Measurements from ENCODE around the gene TMEM106B.

Gene TMEM106B

GRCh38 chr7:12229046-12229445 lies 18.0 kb downstream of the TMEM106B start:
- DNase-seq = no peak

- no peak for DNase-seq
These were observed 20.0 kb downstream of the TMEM106B start for GRCh38 chr7:12231097-12231496.

GRCh38 chr7:12233175-12233574 lies 22.1 kb downstream of the TMEM106B start:
- no peak for DNase-seq

GRCh38 chr7:12234334-12234865 lies 23.3 kb downstream of the TMEM106B start:
- no peak for DNase-seq

GRCh38 chr7:12235970-12236369 lies 24.9 kb downstream of the TMEM106B start:
- no peak for DNase-seq

- DNase-seq = no peak
These were observed 25.9 kb downstream of the TMEM106B start for GRCh38 chr7:12237007-12237406.

DNA sequence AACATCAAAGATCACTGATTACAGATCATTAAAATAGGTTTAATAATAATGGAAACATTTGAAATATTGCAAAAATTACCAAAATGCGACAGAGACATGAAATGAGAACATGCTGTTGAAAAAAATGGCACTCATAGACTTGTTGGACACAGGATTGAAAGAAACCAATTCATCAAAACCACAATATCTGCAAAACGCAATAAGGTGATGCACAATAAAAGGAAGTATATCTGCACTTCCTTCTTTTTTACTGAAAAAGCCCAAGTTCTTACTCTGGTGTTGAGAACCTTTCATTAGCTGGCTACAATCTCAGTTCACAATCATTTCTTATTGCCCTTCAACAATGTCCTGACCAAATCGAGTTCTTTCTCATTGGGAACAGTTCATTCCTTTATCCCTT lies 28.7 kb downstream of the TMEM106B start:
- no peak for DNase-seq

DNA sequence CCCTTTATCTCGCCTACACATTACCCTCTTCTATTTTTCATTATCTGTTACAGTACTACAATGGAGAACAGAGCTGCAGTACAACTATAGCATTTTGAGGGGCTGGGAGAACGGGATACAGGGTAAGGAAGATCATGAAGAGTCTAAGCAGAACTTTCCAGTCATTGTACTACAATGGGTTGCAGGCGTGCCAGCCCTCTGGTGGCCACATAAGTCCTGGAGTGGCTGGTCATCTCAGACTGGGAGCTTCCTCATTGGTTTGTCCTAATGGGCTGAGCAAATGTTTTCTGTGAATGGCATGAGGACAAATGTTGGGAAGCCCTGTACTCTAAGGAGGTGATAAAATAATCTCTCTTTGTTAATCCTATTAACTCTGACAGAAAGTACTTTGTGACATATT lies 33.0 kb downstream of the TMEM106B start:
- DNase-seq = no peak

GRCh38 chr7:12244694-12245093 lies 33.6 kb downstream of the TMEM106B start:
- no peak for DNase-seq

DNA sequence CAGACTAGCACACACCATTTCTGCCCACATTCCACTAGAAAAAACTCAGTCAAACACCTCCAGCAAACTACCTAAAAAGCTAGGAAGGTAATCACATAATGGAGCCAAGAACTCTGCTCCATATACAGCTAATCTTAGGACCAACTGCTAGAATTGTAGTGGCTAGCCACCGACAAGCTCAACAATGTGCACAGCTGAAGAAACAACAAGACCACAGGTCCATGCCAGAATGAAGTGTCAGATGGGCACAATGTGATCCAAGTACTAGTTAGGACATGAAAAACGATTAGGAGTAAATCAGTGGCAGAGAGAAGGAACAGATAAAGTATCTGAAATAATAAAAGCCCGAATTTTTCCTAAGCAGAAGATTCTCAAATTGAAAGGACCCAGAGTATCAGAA lies 38.6 kb downstream of the TMEM106B start:
- no peak for DNase-seq

GRCh38 chr7:12250232-12250631 lies 39.1 kb downstream of the TMEM106B start:
- DNase-seq = no peak

DNA sequence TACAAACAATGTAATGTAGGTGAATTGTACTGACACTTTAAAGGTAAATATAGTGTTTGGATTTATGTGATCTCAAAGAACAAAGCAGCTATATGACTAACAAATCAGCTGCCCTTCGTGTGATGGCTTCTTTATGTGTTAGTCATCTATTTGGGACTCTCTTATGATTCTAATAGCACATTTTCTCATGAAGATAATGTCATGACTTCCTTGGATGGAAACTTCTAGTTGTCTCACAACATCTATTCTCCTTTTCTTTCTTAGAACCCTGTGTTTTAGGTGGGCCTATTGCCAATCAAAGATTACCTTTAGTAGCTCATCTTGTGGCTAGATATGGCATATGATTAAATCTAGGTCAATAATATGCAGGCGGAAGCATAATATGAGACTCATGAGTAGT lies 45.0 kb downstream of the TMEM106B start:
- no peak for DNase-seq

GRCh38 chr7:12257582-12257981 lies 46.5 kb downstream of the TMEM106B start:
- no peak for DNase-seq

- DNase-seq = no peak
These were observed 47.0 kb downstream of the TMEM106B start for GRCh38 chr7:12258074-12258473.

GRCh38 chr7:12267542-12267941 lies 56.4 kb downstream of the TMEM106B start:
- no peak for DNase-seq

DNA sequence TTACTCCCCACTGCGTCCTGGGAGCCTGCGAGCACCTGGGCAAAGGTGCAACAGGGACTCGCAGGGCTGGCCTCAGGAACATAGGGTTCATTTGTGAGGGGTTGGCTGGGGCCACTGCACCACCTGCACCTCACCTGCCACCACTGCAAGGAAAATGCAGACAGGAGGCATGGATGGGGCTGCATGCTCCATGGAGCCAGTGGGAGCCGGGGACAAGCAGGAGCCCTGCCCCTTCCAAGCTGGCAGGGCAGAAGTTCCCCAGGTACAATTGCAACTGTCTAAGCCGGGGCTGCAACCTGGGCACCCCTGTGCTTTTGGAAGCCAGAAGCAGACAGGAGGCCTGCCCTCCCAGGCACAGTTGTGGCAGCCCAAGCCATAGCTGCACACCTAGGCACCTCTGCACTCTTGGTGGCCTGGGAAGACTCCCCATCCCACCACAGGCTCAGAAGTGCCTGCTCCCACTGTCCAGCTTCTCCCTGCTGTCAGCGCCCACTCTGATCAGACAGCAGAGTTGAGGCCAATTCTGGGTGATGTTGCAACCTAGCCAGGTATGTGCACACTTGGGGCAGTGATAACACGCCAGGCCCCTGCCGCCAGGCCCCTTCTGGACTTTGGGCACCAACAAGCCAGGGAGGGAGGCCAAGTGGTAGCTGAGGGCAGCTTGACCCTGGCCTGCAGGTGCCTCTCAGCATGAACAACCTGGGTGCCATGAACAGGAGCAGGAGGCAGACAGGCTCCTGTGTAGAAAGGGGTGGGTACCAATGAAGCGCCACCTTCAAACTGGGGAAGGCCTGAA lies 58.2 kb downstream of the TMEM106B start:
- DNase-seq = no peak

- no peak for DNase-seq
These were observed 69.9 kb downstream of the TMEM106B start for GRCh38 chr7:12281038-12281437.

- no peak for DNase-seq
These were observed 76.8 kb downstream of the TMEM106B start for GRCh38 chr7:12287901-12288300.

- no peak for DNase-seq
These were observed 78.9 kb downstream of the TMEM106B start for GRCh38 chr7:12289996-12290395.

- DNase-seq = no peak
These were observed 79.7 kb downstream of the TMEM106B start for GRCh38 chr7:12290761-12291160.

DNA sequence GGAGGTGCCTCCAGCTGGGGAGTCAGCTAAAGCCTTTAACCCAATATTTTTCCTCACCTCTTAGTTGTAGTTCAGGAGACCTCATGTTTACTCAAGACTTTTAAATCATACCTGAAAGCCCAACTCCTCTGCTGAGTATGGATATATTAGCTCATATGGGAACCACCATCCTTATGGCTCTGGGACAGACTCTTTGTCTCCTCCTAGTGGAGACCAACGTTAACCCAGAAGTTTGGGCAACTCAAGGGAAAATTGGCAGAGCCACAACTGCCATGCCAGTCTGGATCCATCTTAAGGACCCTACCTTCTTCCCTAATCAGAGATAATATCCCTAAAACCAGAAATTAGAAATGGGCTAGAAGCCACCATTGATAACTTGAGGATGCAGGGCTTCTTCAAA lies 80.8 kb downstream of the TMEM106B start:
- DNase-seq = no peak
